Heart left ventricle (tissue), 16 donors: ENCODE results near the gene GRB7. TPM values are rescaled to one million over a fixed set of nuclear protein-coding genes. Genes with fewer than 3 reads are reported as not detected.

Experiments
- ATAC-seq, 4 donors: fragments of 200-7000 bp; cut with Tn5 transposase; one replicate each; pipeline ENCODE4 v1.9.1; 2020 to 2022; ENCODE audit warnings: moderate library complexity in 4 of 4, mild to moderate bottlenecking in 3 of 4, moderate number of reproducible peaks in 1 of 4
- DNase-seq, 5 donors: peaks; one replicate each; pipeline ENCODE4 v3.0.0-alpha.2; 2020
- H3K27ac ChIP-seq, 12 donors: fragments of 200-600 bp; sonication (generic) in 4 of 12; one replicate each; pipeline versions ENCODE4 v1.5.0 to v1.8.0; 2016 to 2022; ENCODE audit warnings: mild to moderate bottlenecking in 2 of 12
- H3K27me3 ChIP-seq, 9 donors: fragments of 200-600 bp; sonication (generic) in 2 of 9; one replicate each; pipeline versions ENCODE4 v1.5.1 to v1.8.0; 2016 to 2022; ENCODE audit warnings: mild to moderate bottlenecking in 3 of 9
- H3K36me3 ChIP-seq, 9 donors: fragments of 200-600 bp; sonication (generic) in 2 of 9; one replicate each; pipeline versions ENCODE4 v1.5.0 to v1.8.0; 2018 to 2022; ENCODE audit warnings: mild to moderate bottlenecking in 2 of 9
- H3K4me1 ChIP-seq, 12 donors: fragments of 200-600 bp; sonication (generic) in 4 of 12; one replicate each; pipeline versions ENCODE4 v1.5.0 to v1.8.0; 2016 to 2022; ENCODE audit warnings: mild to moderate bottlenecking in 3 of 12
- H3K4me3 ChIP-seq, 12 donors: fragments of 200-600 bp; sonication (generic) in 4 of 12; one replicate each; pipeline versions ENCODE4 v1.5.0 to v1.8.0; 2017 to 2022; ENCODE audit warnings: mild to moderate bottlenecking in 9 of 12, moderate library complexity in 4 of 12
- H3K9me3 ChIP-seq, 12 donors: fragments of 200-600 bp; sonication (generic) in 4 of 12; one replicate each; pipeline versions ENCODE4 v1.5.0 to v1.8.0; 2016 to 2022; ENCODE audit warnings: mild to moderate bottlenecking in 1 of 12
- POLR2A ChIP-seq, 2 donors: fragments of 450-650 bp; IDR thresholded peaks; one replicate each; pipeline ENCODE4 v1.6.1; 2017; ENCODE audit warnings: antibody characterized with exemption in 2 of 2, mild to moderate bottlenecking in 2 of 2, moderate library complexity in 2 of 2
- WGBS, 4 donors: extraction: QIAGEN DNeasy Blood & Tissue Kit in 2 of 4; methylation state at CpG; one replicate each; pipeline versions ENCODE4 v1.1.5 to v1.1.7; 2013 to 2018; 5-methylcytosine and 5-hydroxymethylcytosine counted together
- intact Hi-C, 10 donors: fragments of 100-400 bp; cut with DNase I; formaldehyde crosslinking; loops; one replicate each; pipeline versions ENCODE4 v1.11.1 to v1.14.2; 2022
- polyA plus RNA-seq, 2 donors: library from polyadenylated mRNA; stranded (reverse); fragments of 200-250 nt; gene quantifications; one replicate each; pipeline ENCODE4 v1.2.3, GENCODE V29; 2013
- total RNA-seq, 9 donors: library from RNA; depleted of rRNA in 2 of 9; stranded (reverse); fragments of >200 nt in 2 of 9; fragmentation: NEBNext Ultra II Directional in 3 of 9; extraction: Animal tissue kit (Norgen Biotek cat#: 25700) in 3 of 9; gene quantifications; one replicate each; pipeline versions ENCODE4 v1.1.0 to v1.2.4, GENCODE V29; 2016 to 2023
- TF ChIP-seq, protein P1 (sequence below), 12 donors: fragments of 200-600 bp; sonication (generic) in 4 of 12; IDR thresholded peaks; one replicate each; pipeline versions ENCODE4 v1.5.0 to v1.8.0; 2018 to 2022; ENCODE audit warnings: antibody characterized with exemption in 12 of 12, mild to moderate bottlenecking in 5 of 12
- donor health status: ischemic (EF 13 %, LVEDD 7.1; RV severe dilation, severe dysfunction).
- donor health status: healthy with polysubstance abuse.
- donor health status: DM: no; HTN: yes; CAD: no.
- donor health status: DM: no; HTN: no; CAD: no.
- donor health status: ischemic (EF 25% LVEDD 6.9; RV normal size, moderate dysfunction).
- donor health status: ischemic (EF 25% LVEDD 5.7; RV mildly dilated, moderate dysfunction).
- donor health status: healthy.
- donor health status: DM: yes; HTN: yes; CAD: no.
- donor health status: ischemic (EF 35%, LVEDD 5.7; RV mildly dilated, moderate dysfunction).
- donor health status: nonischemic (EF 11% LVEDD 7.7; RV severe dilation, severe dysfunction).
- donor health status: DM: yes; HTN: yes; CAD: no.
- donor health status: PGD.
- donor health status: ischemic (EF 29% LVEDD 5.4; RV normal size, mild dysfunction).
- donor health status: nonischemic (EF 23%, LVEDD 6.1; RV moderate dilation, normal function).

The GRB7 gene
- total and polyA plus RNA-seq, 11 donors, result 0.48 to 8.2 (median 1.3) TPM

- Histone ChIP-seq H3K4me1 (peaks cover 0 to 28% (median 0%) of the 10 kb centered on the region in 12 donors), H3K36me3 (no peaks in the 10 kb centered on the region), H3K27ac (peak overlapping the region in 1 of 12 donors; percentile 36), H3K9me3 (no peaks in the 10 kb centered on the region), H3K4me3 (no peak overlapping the region), H3K27me3 (peaks cover 0 to 41% (median 15%) of the 10 kb centered on the region in 9 donors)
- DNase-seq (no peak), ATAC-seq (no peak)
- no peak for TF ChIP-seq POLR2A (IDR thresholded peaks at IDR 0.05)
- TF ChIP-seq, protein P1, sequence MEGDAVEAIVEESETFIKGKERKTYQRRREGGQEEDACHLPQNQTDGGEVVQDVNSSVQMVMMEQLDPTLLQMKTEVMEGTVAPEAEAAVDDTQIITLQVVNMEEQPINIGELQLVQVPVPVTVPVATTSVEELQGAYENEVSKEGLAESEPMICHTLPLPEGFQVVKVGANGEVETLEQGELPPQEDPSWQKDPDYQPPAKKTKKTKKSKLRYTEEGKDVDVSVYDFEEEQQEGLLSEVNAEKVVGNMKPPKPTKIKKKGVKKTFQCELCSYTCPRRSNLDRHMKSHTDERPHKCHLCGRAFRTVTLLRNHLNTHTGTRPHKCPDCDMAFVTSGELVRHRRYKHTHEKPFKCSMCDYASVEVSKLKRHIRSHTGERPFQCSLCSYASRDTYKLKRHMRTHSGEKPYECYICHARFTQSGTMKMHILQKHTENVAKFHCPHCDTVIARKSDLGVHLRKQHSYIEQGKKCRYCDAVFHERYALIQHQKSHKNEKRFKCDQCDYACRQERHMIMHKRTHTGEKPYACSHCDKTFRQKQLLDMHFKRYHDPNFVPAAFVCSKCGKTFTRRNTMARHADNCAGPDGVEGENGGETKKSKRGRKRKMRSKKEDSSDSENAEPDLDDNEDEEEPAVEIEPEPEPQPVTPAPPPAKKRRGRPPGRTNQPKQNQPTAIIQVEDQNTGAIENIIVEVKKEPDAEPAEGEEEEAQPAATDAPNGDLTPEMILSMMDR (IDR thresholded peaks at IDR 0.05), result no peak
- intact Hi-C loops, result no loop called here
- 53 to 61% (median 56%) methylated on average over 6 of the region's 6 CpGs for WGBS, 4 donors
Measured at GRCh38 chr17:39781031-39781860, 43.5 kb downstream of the GRB7 start.

DNA sequence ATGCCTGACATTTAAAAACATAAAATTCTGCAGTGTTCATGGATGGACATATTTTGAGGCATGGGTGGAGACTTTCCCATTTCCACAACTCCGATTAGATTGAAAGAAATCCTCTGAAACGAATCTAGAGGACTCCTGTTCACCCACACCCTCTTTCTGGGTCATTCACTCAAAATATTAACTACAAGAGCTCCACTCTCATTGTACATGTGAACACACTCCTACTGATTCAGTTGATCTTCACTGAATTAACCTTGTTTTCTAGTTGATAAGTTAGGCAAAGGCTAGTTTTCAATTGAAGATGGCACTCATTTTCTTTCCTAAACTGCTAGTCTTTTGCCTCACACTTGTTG, 44.1 kb downstream of the GRB7 start:
- H3K9me3 ChIP-seq, result no peaks in the 10 kb centered on the region
- H3K27ac ChIP-seq, result peak overlapping the region in 1 of 12 donors; percentile 7
- WGBS, 4 donors, result 50 to 67% (median 62%) methylated on average over 2 of the region's 2 CpGs
- DNase-seq (no peak), ATAC-seq (no peak)
- intact Hi-C loops, result no loop called here
- no peak overlapping the region for H3K4me3 ChIP-seq
- peaks cover 0 to 39% (median 15%) of the 10 kb centered on the region in 9 donors for H3K27me3 ChIP-seq
- H3K4me1 ChIP-seq, result peaks cover 0 to 28% (median 0%) of the 10 kb centered on the region in 12 donors
- H3K36me3 ChIP-seq, result no peaks in the 10 kb centered on the region
- TF ChIP-seq, protein P1 (IDR thresholded peaks at IDR 0.05), result no peak

GRCh38 chr17:39782481-39782880, 44.7 kb downstream of the GRB7 start:
- Histone ChIP-seq H3K36me3 (no peaks in the 10 kb centered on the region), H3K27ac (peak overlapping the region in 1 of 12 donors; percentile 7), H3K4me3 (no peak overlapping the region), H3K9me3 (no peaks in the 10 kb centered on the region), H3K27me3 (peaks cover 0 to 39% (median 13%) of the 10 kb centered on the region in 9 donors), H3K4me1 (peaks cover 0 to 28% (median 0%) of the 10 kb centered on the region in 12 donors)
- WGBS, 4 donors, result 11 to 20% (median 14%) methylated on average over 4 of the region's 4 CpGs
- intact Hi-C loops, result no loop called here
- ATAC-seq (peak in 3 of 4 donors; percentile 20 to 33 (median 31)), DNase-seq (no peak)
- TF ChIP-seq, protein P1 (IDR thresholded peaks at IDR 0.05), result no peak
- TF ChIP-seq POLR2A (IDR thresholded peaks at IDR 0.05), result no peak

DNA sequence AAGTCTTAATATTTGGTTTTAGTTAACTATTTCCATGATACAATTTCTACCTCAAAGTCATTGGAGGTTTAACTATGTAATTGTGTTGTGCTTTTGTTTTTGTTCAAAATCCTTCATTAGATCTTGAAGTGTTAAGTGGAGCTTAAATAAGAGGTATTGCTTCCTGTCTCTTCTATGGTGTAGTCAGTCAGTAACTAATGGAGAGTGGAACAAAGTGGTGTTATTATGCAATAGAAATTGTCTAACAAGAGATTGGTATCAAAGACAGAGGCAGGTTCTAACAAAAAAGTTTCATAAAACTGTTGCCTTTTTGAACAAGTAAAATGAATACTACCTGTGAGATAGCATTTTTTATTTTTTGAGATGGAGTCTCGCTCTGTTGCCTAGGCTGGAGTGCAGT, 45.2 kb downstream of the GRB7 start:
- H3K9me3 ChIP-seq, result no peaks in the 10 kb centered on the region
- intact Hi-C loops, result no loop called here
- peaks cover 0 to 39% (median 12%) of the 10 kb centered on the region in 9 donors for H3K27me3 ChIP-seq
- WGBS, 4 donors, result 86 to 92% (median 87%) methylated on average over 1 of the region's 1 CpG
- H3K36me3 ChIP-seq, result no peaks in the 10 kb centered on the region
- no peak for TF ChIP-seq POLR2A (IDR thresholded peaks at IDR 0.05)
- TF ChIP-seq, protein P1 (IDR thresholded peaks at IDR 0.05), result no peak
- no peak overlapping the region for H3K27ac ChIP-seq
- no peak overlapping the region for H3K4me3 ChIP-seq
- ATAC-seq (no peak), DNase-seq (no peak)
- H3K4me1 ChIP-seq, result peaks cover 0 to 28% (median 0%) of the 10 kb centered on the region in 12 donors
